H9 (cell line): ENCODE results near the gene ZNF654. TPM values are rescaled to one million over a fixed set of nuclear protein-coding genes. Genes with fewer than 3 reads are reported as not detected.

Experiments
- DNase-seq: peaks from one replicate; pipeline ENCODE4 v3.0.0-alpha.2; 2017
- H2AFZ ChIP-seq: one replicate; pipeline ENCODE4 v1.6.1; 2013; ENCODE audit warnings: mild to moderate bottlenecking, low read length, control low read depth, moderate library complexity
- H2AK5ac ChIP-seq: 2 replicates; pipeline ENCODE4 v1.6.1; 2013; ENCODE audit warnings: low read length, control low read depth, mixed read lengths; ENCODE audit not compliant: insufficient read length
- H2BK120ac ChIP-seq: one replicate; pipeline ENCODE4 v1.6.1; 2013; ENCODE audit warnings: low read depth, mild to moderate bottlenecking, low read length, control low read depth, inconsistent platforms; ENCODE audit not compliant: poor library complexity, severe bottlenecking
- H2BK12ac ChIP-seq: 2 replicates; pipeline ENCODE4 v1.6.1; 2013; ENCODE audit warnings: low read length, control low read depth, mixed read lengths, low read depth; ENCODE audit not compliant: insufficient read length
- H2BK15ac ChIP-seq: 2 replicates; pipeline ENCODE4 v1.6.1; 2013; ENCODE audit warnings: low read depth, low read length, control low read depth
- H2BK20ac ChIP-seq: one replicate; pipeline ENCODE4 v1.6.1; 2013; ENCODE audit warnings: low read depth, mild to moderate bottlenecking, low read length, control low read depth, inconsistent platforms; ENCODE audit not compliant: poor library complexity, severe bottlenecking
- H2BK5ac ChIP-seq: 2 replicates; pipeline ENCODE4 v1.6.1; 2013; ENCODE audit warnings: low read length, control low read depth, mixed read lengths; ENCODE audit not compliant: insufficient read length
- H3K14ac ChIP-seq: 2 replicates; pipeline ENCODE4 v1.6.1; 2013; ENCODE audit warnings: low read length, control low read depth; ENCODE audit not compliant: insufficient read depth
- H3K18ac ChIP-seq: 2 replicates; pipeline ENCODE4 v1.6.1; 2013; ENCODE audit warnings: low read depth, mild to moderate bottlenecking, mixed read lengths, low read length, control low read depth; ENCODE audit not compliant: insufficient read length
- H3K23ac ChIP-seq: 2 replicates; pipeline ENCODE4 v1.6.1; 2013; ENCODE audit warnings: low read length, control low read depth, mixed read lengths, low read depth; ENCODE audit not compliant: insufficient read length
- H3K23me2 ChIP-seq: 2 replicates; pipeline ENCODE4 v1.6.1; 2013; ENCODE audit warnings: low read depth, mild to moderate bottlenecking, mixed read lengths, low read length, control low read depth; ENCODE audit not compliant: insufficient read length, poor library complexity, severe bottlenecking
- H3K27ac ChIP-seq: 2 replicates; pipeline ENCODE4 v1.5.1; 2013; ENCODE audit warnings: low read length, control low read depth, mixed read lengths, low read depth; ENCODE audit not compliant: insufficient read length
- H3K27me3 ChIP-seq: 2 replicates; pipeline ENCODE4 v1.6.1; 2013; ENCODE audit warnings: low read length, control low read depth, inconsistent platforms; ENCODE audit not compliant: insufficient read depth
- H3K4ac ChIP-seq: 2 replicates; pipeline ENCODE4 v1.6.1; 2013; ENCODE audit warnings: low read depth, mild to moderate bottlenecking, control low read depth, inconsistent platforms, low read length, moderate library complexity
- H3K4me1 ChIP-seq: 2 replicates; pipeline ENCODE4 v1.6.1; 2013; ENCODE audit warnings: low read length, control low read depth, inconsistent platforms; ENCODE audit not compliant: insufficient read depth
- H3K4me2 ChIP-seq: 2 replicates; pipeline ENCODE4 v1.6.1; 2013; ENCODE audit warnings: low read length, control low read depth, mixed read lengths; ENCODE audit not compliant: insufficient read length, insufficient read depth
- H3K56ac ChIP-seq: 2 replicates; pipeline ENCODE4 v1.6.1; 2013; ENCODE audit warnings: low read depth, mild to moderate bottlenecking, mixed read lengths, low read length, control low read depth; ENCODE audit not compliant: insufficient read length
- H3K79me1 ChIP-seq: 2 replicates; pipeline ENCODE4 v1.6.1; 2013; ENCODE audit warnings: low read depth, mild to moderate bottlenecking, moderate library complexity, low read length, control low read depth, inconsistent platforms; ENCODE audit not compliant: insufficient read depth, poor library complexity, severe bottlenecking
- H3K79me2 ChIP-seq: 2 replicates; pipeline ENCODE4 v1.6.1; 2013; ENCODE audit warnings: low read length, control low read depth, inconsistent platforms; ENCODE audit not compliant: insufficient read depth
- H3K9ac ChIP-seq: 2 replicates; pipeline ENCODE4 v1.6.1; 2013; ENCODE audit warnings: low read length, control low read depth, mixed read lengths; ENCODE audit not compliant: insufficient read length; ENCODE audit errors: extremely low read depth
- H3K9me3 ChIP-seq: one replicate; pipeline ENCODE4 v1.6.1; 2013; ENCODE audit warnings: low read depth, low read length, inconsistent platforms; ENCODE audit not compliant: control insufficient read depth
- H3T11ph ChIP-seq: one replicate; pipeline ENCODE4 v1.6.1; 2013; ENCODE audit warnings: mild to moderate bottlenecking, low read length, control low read depth, inconsistent platforms
- H4K20me1 ChIP-seq: one replicate; pipeline ENCODE4 v1.6.1; 2013; ENCODE audit not compliant: control insufficient read depth, insufficient read length, insufficient read depth
- H4K5ac ChIP-seq: 2 replicates; pipeline ENCODE4 v1.6.1; 2013; ENCODE audit warnings: low read depth, mild to moderate bottlenecking, mixed read lengths, low read length, control low read depth; ENCODE audit not compliant: insufficient read length
- H4K8ac ChIP-seq: replicated peaks from 2 replicates; pipeline ENCODE4 v1.6.1; 2013; ENCODE audit warnings: low read length, control low read depth, mixed read lengths, low read depth; ENCODE audit not compliant: insufficient read length
- H4K91ac ChIP-seq: 2 replicates; pipeline ENCODE4 v1.6.1; 2013; ENCODE audit warnings: low read depth, mild to moderate bottlenecking, moderate library complexity, mixed read lengths, low read length, control low read depth; ENCODE audit not compliant: insufficient read length
- H3K27ac Mint-ChIP-seq, 3 experiments: 2 replicates in 2 of 3; 3 replicates in 1 of 3; pipeline ENCODE4 v1.8.0; 2020 to 2021; ENCODE audit warnings: mixed read lengths in 3 of 3, mild to moderate bottlenecking in 1 of 3, moderate library complexity in 1 of 3
- H3K27me3 Mint-ChIP-seq: 2 replicates; pipeline ENCODE4 v1.8.0; 2021; ENCODE audit warnings: low read depth, mild to moderate bottlenecking, moderate library complexity, mixed read lengths
- H3K36me3 Mint-ChIP-seq, 3 experiments: 2 replicates in 2 of 3; 3 replicates in 1 of 3; pipeline ENCODE4 v1.8.0; 2020 to 2021; ENCODE audit warnings: low read depth in 3 of 3, mixed read lengths in 3 of 3; ENCODE audit not compliant: insufficient read depth in 1 of 3
- H3K4me1 Mint-ChIP-seq, 2 experiments: 2 replicates each; pipeline ENCODE4 v1.8.0; 2020; ENCODE audit warnings: mixed read lengths in 2 of 2
- H3K4me3 Mint-ChIP-seq, 2 experiments: 2 replicates in 1 of 2; 3 replicates in 1 of 2; pipeline ENCODE4 v1.8.0; 2020 to 2021; ENCODE audit warnings: mild to moderate bottlenecking in 2 of 2, mixed read lengths in 2 of 2, moderate library complexity in 1 of 2
- H3K9me3 Mint-ChIP-seq, 2 experiments: 2 replicates in 1 of 2; 3 replicates in 1 of 2; pipeline ENCODE4 v1.8.0; 2020; ENCODE audit warnings: mild to moderate bottlenecking in 2 of 2, mixed read lengths in 2 of 2, moderate library complexity in 1 of 2
- total RNA-seq: library from RNA; stranded (reverse); gene quantifications from 2 replicates; pipeline ENCODE4 v1.2.1, GENCODE V29; 2021
- TF ChIP-seq, protein P1 (sequence below): fragments of 200-600 bp; sonication (generic); conservative IDR thresholded peaks from 3 replicates; pipeline ENCODE4 v1.8.0; 2021; ENCODE audit warnings: antibody characterized with exemption, mild to moderate bottlenecking

Gene ZNF654
- total RNA-seq, 1 experiment from 2014 or later: 8.7 TPM

DNA sequence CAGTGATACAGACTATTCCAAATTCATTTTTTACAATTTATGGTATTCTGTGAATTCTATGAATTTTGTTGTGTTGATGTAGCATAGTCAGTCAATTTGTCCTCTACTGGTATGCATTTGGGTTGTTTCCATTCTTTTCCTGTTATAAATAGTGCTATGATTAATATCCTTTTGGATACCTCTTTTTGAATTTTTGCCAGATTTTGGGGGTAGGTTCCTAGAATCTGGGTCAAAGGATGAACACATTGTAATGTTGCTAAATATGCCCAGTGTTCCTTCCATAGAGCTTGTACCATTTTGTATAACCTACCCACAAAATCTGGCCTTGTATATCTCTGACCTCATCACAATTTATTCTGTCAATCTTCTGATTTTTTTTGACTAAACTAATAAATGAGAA lies 46.3 kb downstream of the ZNF654 start:
- Histone ChIP-seq H3K23me2 (no peaks in the 10 kb centered on the region), H3K4me2 (no peak overlapping the region), H2AK5ac (no peak overlapping the region), H2BK15ac (no peak overlapping the region), H3K18ac (no peak overlapping the region), H4K20me1 (no peaks in the 10 kb centered on the region), H2AFZ (no peak overlapping the region), H3K56ac (no peak overlapping the region), H3K14ac (no peak overlapping the region), H3K4ac (no peak overlapping the region), H3T11ph (no peak overlapping the region), H3K9ac (no peak overlapping the region), H3K27me3 (no peaks in the 10 kb centered on the region), H3K4me1 (no peaks in the 10 kb centered on the region), H2BK12ac (no peak overlapping the region), H3K9me3 (no peaks in the 10 kb centered on the region), H3K79me1 (no peaks in the 10 kb centered on the region), H2BK5ac (no peak overlapping the region), H4K8ac (no peak overlapping the region), H4K5ac (no peak overlapping the region), H4K91ac (no peak overlapping the region), H2BK20ac (no peak overlapping the region), H3K27ac (no peak overlapping the region), H2BK120ac (no peak overlapping the region), H3K23ac (no peak overlapping the region), H3K79me2 (no peaks in the 10 kb centered on the region)
- DNase-seq: no peak
- Mint-ChIP-seq H3K27me3 (no peaks in the 10 kb centered on the region), H3K4me3 (no peak overlapping the region), H3K9me3 (no peaks in the 10 kb centered on the region; a peak in 1 of 5 replicates), H3K27ac (no peak overlapping the region), H3K36me3 (peaks cover 9 to 18% (median 9%) of the 10 kb centered on the region in 3 experiments), H3K4me1 (no peaks in the 10 kb centered on the region)
- TF ChIP-seq, protein P1, sequence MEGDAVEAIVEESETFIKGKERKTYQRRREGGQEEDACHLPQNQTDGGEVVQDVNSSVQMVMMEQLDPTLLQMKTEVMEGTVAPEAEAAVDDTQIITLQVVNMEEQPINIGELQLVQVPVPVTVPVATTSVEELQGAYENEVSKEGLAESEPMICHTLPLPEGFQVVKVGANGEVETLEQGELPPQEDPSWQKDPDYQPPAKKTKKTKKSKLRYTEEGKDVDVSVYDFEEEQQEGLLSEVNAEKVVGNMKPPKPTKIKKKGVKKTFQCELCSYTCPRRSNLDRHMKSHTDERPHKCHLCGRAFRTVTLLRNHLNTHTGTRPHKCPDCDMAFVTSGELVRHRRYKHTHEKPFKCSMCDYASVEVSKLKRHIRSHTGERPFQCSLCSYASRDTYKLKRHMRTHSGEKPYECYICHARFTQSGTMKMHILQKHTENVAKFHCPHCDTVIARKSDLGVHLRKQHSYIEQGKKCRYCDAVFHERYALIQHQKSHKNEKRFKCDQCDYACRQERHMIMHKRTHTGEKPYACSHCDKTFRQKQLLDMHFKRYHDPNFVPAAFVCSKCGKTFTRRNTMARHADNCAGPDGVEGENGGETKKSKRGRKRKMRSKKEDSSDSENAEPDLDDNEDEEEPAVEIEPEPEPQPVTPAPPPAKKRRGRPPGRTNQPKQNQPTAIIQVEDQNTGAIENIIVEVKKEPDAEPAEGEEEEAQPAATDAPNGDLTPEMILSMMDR: no peak
